Amniotic epithelial cell (primary cell): Measurements from ENCODE around the gene NAV3.
A peak's percentile ranks its signal among the peaks of the same experiment; 100 is the strongest.
"Not testable (repeated sequence)": the region's sequence is repeated elsewhere in the genome, so short reads cannot be mapped to it uniquely, and the experiment has no call there.

Experiments
- DNase-seq: peaks from one replicate; pipeline ENCODE4 v3.0.0-alpha.2; 2010; ENCODE audit warnings: low read depth

The NAV3 gene

GRCh38 chr12:78050790-78051189, 220.1 kb downstream of the NAV3 start:
- no peak for DNase-seq

GRCh38 chr12:78055545-78055944, 224.9 kb downstream of the NAV3 start:
- DNase-seq: no peak

- DNase-seq: no peak
Measured at GRCh38 chr12:78057075-78057474, 226.4 kb downstream of the NAV3 start.

GRCh38 chr12:78060186-78060585, 229.5 kb downstream of the NAV3 start:
- DNase-seq: peak; percentile 83

GRCh38 chr12:78062786-78063185, 232.1 kb downstream of the NAV3 start:
- DNase-seq: peak; percentile 65

GRCh38 chr12:78081590-78082314, 251.1 kb downstream of the NAV3 start:
- DNase-seq: no peak

GRCh38 chr12:78085542-78086182, 255.0 kb downstream of the NAV3 start:
- peak; percentile 39 for DNase-seq

GRCh38 chr12:78086553-78087362, 256.1 kb downstream of the NAV3 start:
- no peak for DNase-seq

GRCh38 chr12:78087363-78087675, 256.6 kb downstream of the NAV3 start:
- peak; percentile 40 for DNase-seq

- DNase-seq: peak; percentile 38
Measured at GRCh38 chr12:78088391-78088832, 257.7 kb downstream of the NAV3 start.

GRCh38 chr12:78090266-78090665, 259.6 kb downstream of the NAV3 start:
- DNase-seq: no peak

GRCh38 chr12:78095623-78096022, 264.9 kb downstream of the NAV3 start:
- DNase-seq: no peak

GRCh38 chr12:78096909-78097597, 266.4 kb downstream of the NAV3 start:
- DNase-seq: peak; percentile 64

GRCh38 chr12:78099806-78100205, 269.1 kb downstream of the NAV3 start:
- DNase-seq: no peak

- DNase-seq: peak; percentile 19
Measured at GRCh38 chr12:78101113-78101876, 270.6 kb downstream of the NAV3 start.

- no peak for DNase-seq
Measured at GRCh38 chr12:78101946-78102635, 271.4 kb downstream of the NAV3 start.

- not testable (repeated sequence) for DNase-seq
Measured at GRCh38 chr12:78102801-78103200, 272.1 kb downstream of the NAV3 start.

- DNase-seq: peak; percentile 72
Measured at GRCh38 chr12:78115889-78116288, 285.2 kb downstream of the NAV3 start.

GRCh38 chr12:78118036-78118435, 287.3 kb downstream of the NAV3 start:
- peak; percentile 13 for DNase-seq

GRCh38 chr12:78118486-78118885, 287.8 kb downstream of the NAV3 start:
- no peak for DNase-seq

- no peak for DNase-seq
Measured at GRCh38 chr12:78119351-78119918, 288.7 kb downstream of the NAV3 start.
